Ovary (tissue), 9 donors: ENCODE data around the gene MRPL27. TPM values are rescaled to one million over a fixed set of nuclear protein-coding genes. Genes with fewer than 3 reads are reported as not detected.

Source experiments
- DNase-seq, 5 donors: peaks; one replicate each; pipeline ENCODE4 v3.0.0-alpha.2; 2019 to 2020
- H3K27ac ChIP-seq, 2 donors: fragments of 200-600 bp; one replicate each; pipeline versions ENCODE4 v1.5.1 to v1.8.0; 2019 to 2022
- H3K27me3 ChIP-seq: fragments of 200-600 bp; one replicate; pipeline ENCODE4 v1.8.0; 2022
- H3K36me3 ChIP-seq: fragments of 200-600 bp; sonication (generic); one replicate; pipeline ENCODE4 v1.5.1; 2019
- H3K4me1 ChIP-seq: one replicate; pipeline ENCODE4 v1.8.1; 2013; ENCODE audit warnings: mild to moderate bottlenecking, moderate library complexity; ENCODE audit not compliant: insufficient read depth
- H3K4me3 ChIP-seq: fragments of 200-600 bp; sonication (generic); one replicate; pipeline ENCODE4 v1.5.1; 2017
- H3K9me3 ChIP-seq, 2 donors: fragments of 200-600 bp in 1 of 2; sonication (generic) in 1 of 2; one replicate each; pipeline versions ENCODE4 v1.5.1 to v1.8.1; 2013 to 2019; ENCODE audit warnings: mild to moderate bottlenecking in 1 of 2, moderate library complexity in 1 of 2
- EP300 ChIP-seq: sonication (generic); formaldehyde crosslinking; IDR thresholded peaks from one replicate; pipeline ENCODE4 v1.6.1; 2017; ENCODE audit warnings: antibody characterized with exemption
- POLR2A ChIP-seq: fragments of 450-650 bp; IDR thresholded peaks from one replicate; pipeline ENCODE4 v1.6.1; 2017; ENCODE audit warnings: antibody characterized with exemption, mild to moderate bottlenecking, moderate library complexity
- WGBS, 3 donors: extraction: QIAGEN DNeasy Blood & Tissue Kit in 1 of 3; methylation state at CpG; one replicate each; pipeline versions ENCODE4 v1.1.5 to v1.1.7; 2013 to 2017; 5-methylcytosine and 5-hydroxymethylcytosine counted together
- intact Hi-C, 4 donors: fragments of 100-400 bp; cut with DNase I; formaldehyde crosslinking; loops; one replicate each; pipeline versions ENCODE4 v1.11.0 to v1.15.1; 2022 to 2023
- polyA plus RNA-seq, 2 donors: library from polyadenylated mRNA; stranded (reverse); fragments of 200-250 nt in 1 of 2; fragments of 350-450 nt in 1 of 2; fragmentation: Illumina TruSeq in 1 of 2; extraction: RNeasy Lipid Tissue Mini Kit (QIAGEN cat#74804) in 1 of 2; gene quantifications; one replicate each; pipeline ENCODE4 v1.2.3, GENCODE V29; 2013 to 2014
- total RNA-seq, 7 donors: library from RNA; depleted of rRNA in 2 of 7; stranded (reverse); fragments of >200 nt in 2 of 7; fragmentation: NEBNext Ultra II Directional in 3 of 7; extraction: Animal tissue kit (Norgen Biotek cat#: 25700) in 3 of 7; gene quantifications; one replicate each; pipeline versions ENCODE4 v1.1.0 to v1.2.4, GENCODE V29; 2016 to 2023
- TF ChIP-seq, protein P1 (sequence below), 3 donors: fragments of 450-650 bp in 2 of 3; fragments of 200-600 bp in 1 of 3; IDR thresholded peaks; one replicate each; pipeline versions ENCODE4 v1.5.1 to v1.8.0; 2016 to 2022; ENCODE audit warnings: antibody characterized with exemption in 3 of 3, mild to moderate bottlenecking in 1 of 3
- donor health status: DM: no; HTN: no; CAD: no; lungs with moderate emphysema.
- donor health status: DM: no; HTN: no; CAD: no.
- donor health status: Bipolar disorder and iron deficiency.
- donor health status: DM: yes; HTN: yes; CAD: no.
- donor health status: DM: no; HTN: no; CAD: no.
- donor health status: DM: yes; HTN: yes; CAD: no.

Gene MRPL27
- total and polyA plus RNA-seq, 9 donors, result 38.7 to 74.8 (median 48.8) TPM

DNA sequence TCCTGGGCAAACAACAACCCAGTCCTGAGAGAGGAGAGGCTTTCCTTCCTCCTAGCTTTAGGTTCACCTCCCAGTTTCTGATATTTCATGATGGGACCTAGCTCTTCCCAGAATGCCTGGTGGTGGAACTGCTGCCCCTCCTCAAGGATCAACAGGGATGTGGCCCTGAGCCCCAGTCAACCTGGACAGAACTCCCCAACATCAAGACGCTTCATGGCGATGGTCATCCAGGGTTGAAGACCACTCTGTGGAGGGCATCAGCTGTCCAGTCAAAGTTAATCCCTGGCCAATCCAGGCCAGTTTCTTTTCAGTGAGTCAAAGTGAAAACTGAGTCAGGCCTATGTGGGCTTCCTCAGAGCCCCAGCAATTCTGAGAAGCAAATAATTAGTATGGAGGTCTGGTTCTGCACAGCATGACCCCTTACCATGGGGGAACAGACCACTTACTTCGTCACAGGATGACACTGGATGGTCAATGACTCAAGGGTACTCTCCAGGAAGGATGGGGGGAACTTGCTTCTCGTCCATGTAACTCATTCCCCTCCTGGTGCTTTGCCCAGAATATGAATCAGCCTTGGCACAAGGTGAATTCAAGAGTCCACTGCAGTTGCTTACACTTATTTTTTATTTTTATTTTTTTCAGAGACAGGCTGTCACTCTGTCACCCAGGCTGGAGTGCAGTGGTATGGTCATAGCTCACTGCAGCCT lies 41.7 kb downstream of the MRPL27 start:
- H3K4me1 ChIP-seq, result no peaks in the 10 kb centered on the region
- no peak for DNase-seq
- H3K27me3 ChIP-seq, result no peaks in the 10 kb centered on the region
- no peak overlapping the region for H3K27ac ChIP-seq
- H3K36me3 ChIP-seq, result no peaks in the 10 kb centered on the region
- H3K4me3 ChIP-seq, result no peak overlapping the region
- WGBS, 3 donors, result 77 to 79% (median 79%) methylated on average over 4 of the region's 4 CpGs
- intact Hi-C loops, result no loop called here
- TF ChIP-seq, protein P1, sequence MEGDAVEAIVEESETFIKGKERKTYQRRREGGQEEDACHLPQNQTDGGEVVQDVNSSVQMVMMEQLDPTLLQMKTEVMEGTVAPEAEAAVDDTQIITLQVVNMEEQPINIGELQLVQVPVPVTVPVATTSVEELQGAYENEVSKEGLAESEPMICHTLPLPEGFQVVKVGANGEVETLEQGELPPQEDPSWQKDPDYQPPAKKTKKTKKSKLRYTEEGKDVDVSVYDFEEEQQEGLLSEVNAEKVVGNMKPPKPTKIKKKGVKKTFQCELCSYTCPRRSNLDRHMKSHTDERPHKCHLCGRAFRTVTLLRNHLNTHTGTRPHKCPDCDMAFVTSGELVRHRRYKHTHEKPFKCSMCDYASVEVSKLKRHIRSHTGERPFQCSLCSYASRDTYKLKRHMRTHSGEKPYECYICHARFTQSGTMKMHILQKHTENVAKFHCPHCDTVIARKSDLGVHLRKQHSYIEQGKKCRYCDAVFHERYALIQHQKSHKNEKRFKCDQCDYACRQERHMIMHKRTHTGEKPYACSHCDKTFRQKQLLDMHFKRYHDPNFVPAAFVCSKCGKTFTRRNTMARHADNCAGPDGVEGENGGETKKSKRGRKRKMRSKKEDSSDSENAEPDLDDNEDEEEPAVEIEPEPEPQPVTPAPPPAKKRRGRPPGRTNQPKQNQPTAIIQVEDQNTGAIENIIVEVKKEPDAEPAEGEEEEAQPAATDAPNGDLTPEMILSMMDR (IDR thresholded peaks at IDR 0.05), result no peak
- TF ChIP-seq POLR2A (no peak), EP300 (no peak)
- H3K9me3 ChIP-seq, result no peaks in the 10 kb centered on the region

DNA sequence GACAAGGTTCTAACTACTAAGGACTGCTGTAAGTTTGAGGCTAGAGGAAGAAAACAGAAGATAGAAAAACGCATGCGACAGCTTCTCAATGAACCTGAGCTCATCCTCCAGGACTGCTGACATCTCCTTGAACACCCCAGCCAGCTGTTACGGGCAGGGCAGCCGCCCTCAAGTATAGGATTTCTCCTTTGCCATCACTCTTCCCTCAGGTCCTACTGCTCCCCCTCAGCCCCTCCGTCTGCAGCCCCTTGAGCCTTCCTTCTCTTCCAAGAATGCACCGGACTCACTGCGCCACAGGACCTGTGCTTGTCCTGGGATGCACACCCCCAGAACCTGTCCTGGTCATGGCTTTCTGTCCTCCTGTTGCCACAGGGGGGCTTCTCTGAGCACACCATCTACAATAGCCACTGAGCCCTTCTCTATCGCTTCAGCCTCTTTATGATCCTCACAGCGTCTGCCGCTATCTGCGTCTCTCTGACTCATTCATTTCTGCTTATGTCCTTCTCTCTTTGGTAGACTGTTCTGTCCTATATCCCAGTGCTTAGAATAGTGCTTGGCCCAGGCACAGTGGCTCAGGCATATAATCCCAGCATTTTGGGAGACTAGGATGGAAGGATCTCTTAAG lies 42.7 kb downstream of the MRPL27 start:
- 88 to 90% (median 89%) methylated on average over 11 of the region's 11 CpGs for WGBS, 3 donors

GRCh38 chr17:50329716-50330115 lies 43.3 kb downstream of the MRPL27 start:
- no peak for TF ChIP-seq POLR2A
- TF ChIP-seq EP300, result no peak
- TF ChIP-seq, protein P1 (IDR thresholded peaks at IDR 0.05), result no peak

More for the DNA sequence above, 42.7 kb downstream of the MRPL27 start:
- intact Hi-C loops, result no loop called here
- H3K4me1 ChIP-seq, result no peaks in the 10 kb centered on the region
- no peaks in the 10 kb centered on the region for H3K36me3 ChIP-seq
- no peak for TF ChIP-seq POLR2A
- TF ChIP-seq, protein P1 (IDR thresholded peaks at IDR 0.05), result no peak
- no peak for TF ChIP-seq EP300
- DNase-seq, result no peak
- no peak overlapping the region for H3K4me3 ChIP-seq
- no peaks in the 10 kb centered on the region for H3K9me3 ChIP-seq
- H3K27ac ChIP-seq, result no peak overlapping the region
- H3K27me3 ChIP-seq, result no peaks in the 10 kb centered on the region

DNA sequence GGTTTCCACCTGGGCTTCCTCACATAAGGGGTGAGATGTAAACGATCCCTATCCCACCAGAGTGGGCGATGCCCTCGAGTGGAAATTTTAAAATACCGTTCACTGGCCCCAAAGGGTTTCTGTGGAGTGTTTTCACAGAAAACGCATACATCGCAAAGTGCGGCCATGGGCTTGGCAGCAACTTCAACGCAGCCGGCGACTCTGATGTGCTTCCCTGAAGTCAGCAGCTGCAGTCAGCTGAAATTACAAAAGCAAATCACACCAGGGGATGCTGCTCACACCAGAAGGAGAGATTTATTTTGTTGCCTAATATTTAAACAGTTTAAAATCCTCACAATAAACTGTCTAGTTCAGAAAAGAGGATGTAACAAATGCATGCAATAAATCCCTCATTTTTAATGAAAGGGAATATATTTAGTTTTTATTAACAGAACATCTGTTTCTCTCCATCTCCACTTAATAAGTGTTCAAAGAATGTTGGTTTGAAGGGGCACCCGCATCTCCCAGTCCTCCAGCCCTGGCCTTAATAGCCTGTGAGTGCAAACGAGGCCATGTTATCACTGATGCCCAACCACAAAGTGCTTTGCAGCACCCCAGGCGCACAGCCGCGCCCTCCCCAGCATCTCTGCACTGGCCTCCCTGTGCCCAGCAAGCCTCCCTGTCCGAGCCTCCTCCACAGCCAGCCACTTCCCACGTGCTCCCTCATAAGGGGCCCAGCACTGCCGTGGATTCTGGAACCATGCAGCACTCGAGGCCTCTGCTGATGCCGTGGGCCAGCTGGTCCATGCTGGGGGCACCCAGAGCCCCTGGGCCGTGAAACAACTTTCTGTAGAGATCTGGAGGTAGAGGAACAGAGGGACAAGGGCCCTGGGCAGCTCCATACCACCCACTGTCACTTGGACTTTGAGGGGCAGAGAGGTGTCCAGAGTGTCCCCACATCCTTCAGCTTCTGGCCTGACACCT lies 44.3 kb downstream of the MRPL27 start:
- TF ChIP-seq, protein P1 (IDR thresholded peaks at IDR 0.05), result no peak
- TF ChIP-seq POLR2A, result no peak
- no peak for TF ChIP-seq EP300
- no peak overlapping the region for H3K4me3 ChIP-seq
- no peak for DNase-seq
- H3K36me3 ChIP-seq, result no peaks in the 10 kb centered on the region
- no peak overlapping the region for H3K27ac ChIP-seq
- intact Hi-C loops, result no loop called here
- no peaks in the 10 kb centered on the region for H3K4me1 ChIP-seq
- no peaks in the 10 kb centered on the region for H3K9me3 ChIP-seq
- WGBS, 3 donors, result 28 to 43% (median 31%) methylated on average over 21 of the region's 21 CpGs
- H3K27me3 ChIP-seq, result no peaks in the 10 kb centered on the region

More at GRCh38 chr17:50329716-50330115, 43.3 kb downstream of the MRPL27 start:
- intact Hi-C loops, result no loop called here
- Histone ChIP-seq H3K4me3 (no peak overlapping the region), H3K27ac (no peak overlapping the region), H3K36me3 (no peaks in the 10 kb centered on the region), H3K9me3 (no peaks in the 10 kb centered on the region), H3K4me1 (no peaks in the 10 kb centered on the region), H3K27me3 (no peaks in the 10 kb centered on the region)
- DNase-seq, result no peak
- 85 to 91% (median 86%) methylated on average over 3 of the region's 3 CpGs for WGBS, 3 donors
